WTC11 (cell line): ENCODE measurements around the gene VEGFC. TPM values are rescaled to one million over a fixed set of nuclear protein-coding genes. Genes with fewer than 3 reads are reported as not detected.

Experiments used
- ATAC-seq: fragments of 200-7000 bp; cut with Tn5 transposase; 2 replicates; pipeline ENCODE4 v1.10.0; 2021; ENCODE audit warnings: mild to moderate bottlenecking, moderate library complexity
- CTCF ChIA-PET: fragments of 300-600 bp; sonication (Branson Sonifier 250); formaldehyde crosslinking; loops from one replicate; lab custom pipeline; 2021; ENCODE audit warnings: antibody characterized with exemption; lab: Charles Lee
- POLR2A ChIA-PET: fragments of 350-600 bp; sonication (Branson Sonifier 250); formaldehyde crosslinking; loops from one replicate; lab custom pipeline; 2021; ENCODE audit warnings: antibody characterized with exemption; lab: Charles Lee
- DNase-seq: peaks from one replicate; pipeline ENCODE4 v3.0.0; 2021; ENCODE audit warnings: low spot score
- H3K27ac Mint-ChIP-seq: 2 replicates; pipeline ENCODE4 v1.8.0; 2021; ENCODE audit warnings: mixed read lengths
- H3K27me3 Mint-ChIP-seq: 2 replicates; pipeline ENCODE4 v1.8.0; 2021; ENCODE audit warnings: low read depth, mild to moderate bottlenecking, moderate library complexity, mixed read lengths
- H3K36me3 Mint-ChIP-seq: 2 replicates; pipeline ENCODE4 v1.8.0; 2021; ENCODE audit warnings: mixed read lengths
- H3K4me1 Mint-ChIP-seq: 2 replicates; pipeline ENCODE4 v1.8.0; 2022; ENCODE audit warnings: mixed read lengths
- H3K4me3 Mint-ChIP-seq: 2 replicates; pipeline ENCODE4 v1.8.0; 2021; ENCODE audit warnings: mild to moderate bottlenecking, moderate library complexity, mixed read lengths
- H3K9me3 Mint-ChIP-seq: 2 replicates; pipeline ENCODE4 v1.8.0; 2021; ENCODE audit warnings: mixed read lengths
- ATF2 ChIP-seq: sonication (generic); formaldehyde crosslinking; IDR thresholded peaks from 2 replicates; pipeline ENCODE4 v1.8.1; 2022; ENCODE audit warnings: low read depth, missing genetic modification reagents, borderline replicate concordance
- ATF6 ChIP-seq: sonication (generic); formaldehyde crosslinking; IDR thresholded peaks from 2 replicates; pipeline ENCODE4 v1.8.1; 2023; ENCODE audit warnings: mild to moderate bottlenecking, missing genetic modification reagents
- E2F4 ChIP-seq: sonication (generic); formaldehyde crosslinking; IDR thresholded peaks from 2 replicates; pipeline ENCODE4 v1.8.1; 2022; ENCODE audit warnings: low read depth, mild to moderate bottlenecking, moderate library complexity, missing genetic modification reagents, borderline replicate concordance
- EMX1 ChIP-seq: fragments of 250-450 bp; sonication (Bioruptor Pico); IDR thresholded peaks from 2 replicates; pipeline ENCODE4 v1.8.0; 2021; ENCODE audit warnings: mild to moderate bottlenecking
- FOXJ3 ChIP-seq: sonication (generic); formaldehyde crosslinking; IDR thresholded peaks from 2 replicates; pipeline ENCODE4 v1.9.0; 2021; ENCODE audit warnings: missing genetic modification reagents, mild to moderate bottlenecking, borderline replicate concordance
- FOXP4 ChIP-seq: sonication (generic); formaldehyde crosslinking; IDR thresholded peaks from 2 replicates; pipeline ENCODE4 v1.8.0; 2022; ENCODE audit warnings: mild to moderate bottlenecking, missing genetic modification reagents
- GABPB1 ChIP-seq: sonication (generic); formaldehyde crosslinking; IDR thresholded peaks from 2 replicates; pipeline ENCODE4 v1.8.1; 2023; ENCODE audit warnings: mild to moderate bottlenecking, missing genetic modification reagents
- GTF2I ChIP-seq: fragments of 250-450 bp; sonication (Bioruptor Pico); conservative IDR thresholded peaks from 2 replicates; pipeline ENCODE4 v1.4.0; 2021; ENCODE audit warnings: mild to moderate bottlenecking
- MAX ChIP-seq: sonication (generic); formaldehyde crosslinking; IDR thresholded peaks from 2 replicates; pipeline ENCODE4 v1.8.0; 2022; ENCODE audit warnings: mild to moderate bottlenecking, missing genetic modification reagents
- NFATC4 ChIP-seq: fragments of 250-450 bp; sonication (Bioruptor Pico); IDR thresholded peaks from 2 replicates; pipeline ENCODE4 v1.9.0; 2021; ENCODE audit warnings: mild to moderate bottlenecking
- NR2C2 ChIP-seq: sonication (generic); formaldehyde crosslinking; IDR thresholded peaks from 2 replicates; pipeline ENCODE4 v1.8.0; 2022; ENCODE audit warnings: mild to moderate bottlenecking, missing genetic modification reagents
- OVOL2 ChIP-seq: fragments of 250-450 bp; sonication (Bioruptor Pico); IDR thresholded peaks from 2 replicates; pipeline ENCODE4 v1.9.0; 2021; ENCODE audit warnings: mild to moderate bottlenecking, borderline replicate concordance
- PREB ChIP-seq: sonication (generic); formaldehyde crosslinking; IDR thresholded peaks from 2 replicates; pipeline ENCODE4 v1.8.1; 2022; ENCODE audit warnings: mild to moderate bottlenecking, missing genetic modification reagents, moderate library complexity, borderline replicate concordance
- RORB ChIP-seq: fragments of 250-450 bp; sonication (Bioruptor Pico); IDR thresholded peaks from 2 replicates; pipeline ENCODE4 v1.9.0; 2021; ENCODE audit warnings: mild to moderate bottlenecking
- SP1 ChIP-seq: sonication (generic); formaldehyde crosslinking; conservative IDR thresholded peaks from 2 replicates; pipeline ENCODE4 v1.8.1; 2022; ENCODE audit warnings: missing genetic modification reagents
- STAT6 ChIP-seq: sonication (generic); formaldehyde crosslinking; conservative IDR thresholded peaks from 2 replicates; pipeline ENCODE4 v1.8.1; 2023; ENCODE audit warnings: mild to moderate bottlenecking, low read depth, missing genetic modification reagents, moderate library complexity
- ZNF121 ChIP-seq: sonication (generic); formaldehyde crosslinking; IDR thresholded peaks from 2 replicates; pipeline ENCODE4 v1.8.0; 2023; ENCODE audit warnings: missing genetic modification reagents
- ZNF138 ChIP-seq: sonication (generic); formaldehyde crosslinking; conservative IDR thresholded peaks from 2 replicates; pipeline ENCODE4 v1.8.1; 2022; ENCODE audit warnings: mild to moderate bottlenecking, moderate library complexity, missing genetic modification reagents
- ZNF416 ChIP-seq: fragments of 250-450 bp; sonication (Bioruptor Pico); IDR thresholded peaks from 2 replicates; pipeline ENCODE4 v1.9.0; 2021; ENCODE audit warnings: mild to moderate bottlenecking, inconsistent platforms
- total RNA-seq: library from RNA; stranded (reverse); gene quantifications from 3 replicates; pipeline ENCODE4 v1.2.3, GENCODE V29; 2021

The VEGFC gene
- total RNA-seq, 1 experiment from 2014 or later = 0.61 TPM

- Mint-ChIP-seq H3K27me3 (no peaks in the 10 kb centered on the region), H3K9me3 (no peaks in the 10 kb centered on the region), H3K4me3 (no peak overlapping the region), H3K27ac (no peak overlapping the region), H3K4me1 (no peaks in the 10 kb centered on the region), H3K36me3 (no peaks in the 10 kb centered on the region)
- ChIA-PET POLR2A (interaction anchor here (0.5 kb wide), 1 partner anchor 332 kb away, joined by 4 read pairs; no protein-coding TSS in a partner anchor), CTCF (no interaction called here)
- ATAC-seq (no peak), DNase-seq (no peak)
- no peak for TF ChIP-seq E2F4 (CRISPR knock-in tag)
- no peak for TF ChIP-seq STAT6 (CRISPR knock-in tag)
- TF ChIP-seq MAX (CRISPR knock-in tag) = no peak
- no peak for TF ChIP-seq FOXJ3 (CRISPR knock-in tag)
- TF ChIP-seq GTF2I = no peak
- no peak for TF ChIP-seq FOXP4 (CRISPR knock-in tag)
- no peak for TF ChIP-seq ZNF121 (CRISPR knock-in tag)
- TF ChIP-seq SP1 (CRISPR knock-in tag) = no peak
- no peak for TF ChIP-seq GABPB1
- TF ChIP-seq ZNF138 (CRISPR knock-in tag) = no peak
- no peak for TF ChIP-seq RORB (CRISPR knock-in tag)
- TF ChIP-seq NR2C2 (CRISPR knock-in tag) = no peak
- no peak for TF ChIP-seq NFATC4 (CRISPR knock-in tag)
Measured at GRCh38 chr4:176762661-176763308, 29.9 kb downstream of the VEGFC start.

GRCh38 chr4:176761872-176762271 is 30.9 kb downstream of the VEGFC start:
- DNase-seq = no peak
- Mint-ChIP-seq H3K4me3 (no peak overlapping the region), H3K36me3 (no peaks in the 10 kb centered on the region), H3K9me3 (no peaks in the 10 kb centered on the region), H3K4me1 (no peaks in the 10 kb centered on the region), H3K27ac (no peak overlapping the region), H3K27me3 (no peaks in the 10 kb centered on the region)
- POLR2A ChIA-PET = no interaction called here
- ATAC-seq = no peak
- no peak for TF ChIP-seq MAX (CRISPR knock-in tag)
- no peak for TF ChIP-seq EMX1
- CTCF ChIA-PET = no interaction called here

- Mint-ChIP-seq H3K27ac (no peak overlapping the region), H3K36me3 (no peaks in the 10 kb centered on the region), H3K4me1 (no peaks in the 10 kb centered on the region), H3K9me3 (no peaks in the 10 kb centered on the region), H3K4me3 (no peak overlapping the region), H3K27me3 (no peaks in the 10 kb centered on the region)
- ChIA-PET CTCF (interaction anchor here (1.2 kb wide), 1 partner anchor 287 kb away, joined by 5 read pairs; no protein-coding TSS in a partner anchor), POLR2A (no interaction called here)
- ATAC-seq (no peak), DNase-seq (no peak)
- TF ChIP-seq PREB (CRISPR knock-in tag) = no peak
- no peak for TF ChIP-seq ATF6 (CRISPR knock-in tag)
- no peak for TF ChIP-seq ZNF138 (CRISPR knock-in tag)
- no peak for TF ChIP-seq ZNF121 (CRISPR knock-in tag)
- no peak for TF ChIP-seq ZNF416
- TF ChIP-seq ATF2 (CRISPR knock-in tag) = no peak
- TF ChIP-seq OVOL2 (CRISPR knock-in tag) = no peak
Measured at GRCh38 chr4:176760471-176760870, 32.3 kb downstream of the VEGFC start.
